CD4-positive, alpha-beta T cell (primary cell): ENCODE measurements around the gene SETBP1. TPM values are rescaled to one million over a fixed set of nuclear protein-coding genes. Genes with fewer than 3 reads are reported as not detected.

Experiments used
- ATAC-seq: fragments of 200-7000 bp; cut with Tn5 transposase; one replicate; pipeline ENCODE4 v1.10.0; 2022; ENCODE audit warnings: mild to moderate bottlenecking; ENCODE audit not compliant: poor library complexity
- CTCF ChIA-PET: fragments of 350-600 bp; sonication (Branson Sonifier 250); formaldehyde crosslinking; loops from one replicate; lab custom pipeline; 2021; ENCODE audit warnings: antibody characterized with exemption, inconsistent platforms; lab: Charles Lee
- POLR2A ChIA-PET: fragments of 350-600 bp; sonication (Branson Sonifier 250); formaldehyde crosslinking; loops from one replicate; lab custom pipeline; 2021; ENCODE audit warnings: antibody characterized with exemption, inconsistent platforms; lab: Charles Lee
- DNase-seq, 14 experiments: peaks; one replicate each; pipeline ENCODE4 v3.0.0-alpha.2; 2013 to 2020; ENCODE audit warnings: mixed read lengths in 2 of 14
- H3K27ac ChIP-seq, 2 donors: one replicate each; pipeline versions ENCODE4 v1.5.1 to v1.7.0; 2013; ENCODE audit warnings: low read length in 2 of 2, low read depth in 1 of 2, mild to moderate bottlenecking in 1 of 2
- H3K27me3 ChIP-seq, 2 experiments: 1 replicate in 1 of 2; 2 replicates in 1 of 2; pipeline versions ENCODE4 v1.6.1 to v1.7.0; 2013; ENCODE audit warnings: low read length in 2 of 2, control low read depth in 1 of 2, mild to moderate bottlenecking in 1 of 2, moderate library complexity in 1 of 2; ENCODE audit not compliant: insufficient read depth in 2 of 2, control insufficient read depth in 1 of 2
- H3K36me3 ChIP-seq: one replicate; pipeline ENCODE4 v1.6.1; 2013; ENCODE audit warnings: low read length, control low read depth; ENCODE audit not compliant: insufficient read depth
- H3K4me1 ChIP-seq: one replicate; pipeline ENCODE4 v1.6.1; 2013; ENCODE audit warnings: low read length, control low read depth; ENCODE audit not compliant: insufficient read depth
- H3K4me3 ChIP-seq: one replicate; pipeline ENCODE4 v1.5.1; 2013; ENCODE audit warnings: mild to moderate bottlenecking, low read length, moderate library complexity
- H3K9me3 ChIP-seq, 2 experiments: 1 replicate in 1 of 2; 2 replicates in 1 of 2; pipeline versions ENCODE4 v1.6.1 to v1.7.0; 2013; ENCODE audit warnings: low read length in 2 of 2, mild to moderate bottlenecking in 2 of 2, control low read depth in 1 of 2, moderate library complexity in 1 of 2; ENCODE audit not compliant: control insufficient read depth in 1 of 2, insufficient read depth in 1 of 2
- H3K27ac Mint-ChIP-seq: one replicate; pipeline ENCODE4 v1.8.0; 2020; ENCODE audit warnings: mixed read lengths
- H3K27me3 Mint-ChIP-seq: one replicate; pipeline ENCODE4 v1.8.0; 2021; ENCODE audit warnings: mixed read lengths
- H3K36me3 Mint-ChIP-seq: one replicate; pipeline ENCODE4 v1.8.0; 2021; ENCODE audit warnings: low read depth, mixed read lengths
- H3K4me1 Mint-ChIP-seq: one replicate; pipeline ENCODE4 v1.8.0; 2021; ENCODE audit warnings: low read depth, mixed read lengths
- H3K4me3 Mint-ChIP-seq: one replicate; pipeline ENCODE4 v1.8.0; 2020; ENCODE audit warnings: mild to moderate bottlenecking, mixed read lengths
- H3K9me3 Mint-ChIP-seq: one replicate; pipeline ENCODE4 v1.8.0; 2020; ENCODE audit warnings: mixed read lengths
- intact Hi-C, 2 experiments: fragments of 100-400 bp; cut with DNase I in 1 of 2; cut with micrococcal nuclease in 1 of 2; formaldehyde crosslinking; loops; one replicate each; pipeline versions ENCODE4 v1.15.1 to v1.9.0; 2023 to 2025; cut with DNase I, micrococcal nuclease
- total RNA-seq, 174 experiments: library from RNA in 2 of 174; stranded (reverse) in 2 of 174; gene quantifications; one replicate each; pipeline ENCODE4 v1.2.3 and lab custom pipeline; 2021 to 2026
- TF ChIP-seq, protein P1 (sequence below): fragments of 200-600 bp; IDR thresholded peaks from one replicate; pipeline ENCODE4 v1.8.0; 2022; ENCODE audit warnings: antibody characterized with exemption, mild to moderate bottlenecking

Gene SETBP1
- total RNA-seq, 2 experiments from 2014 or later: 0.25 to 0.41 TPM

DNA sequence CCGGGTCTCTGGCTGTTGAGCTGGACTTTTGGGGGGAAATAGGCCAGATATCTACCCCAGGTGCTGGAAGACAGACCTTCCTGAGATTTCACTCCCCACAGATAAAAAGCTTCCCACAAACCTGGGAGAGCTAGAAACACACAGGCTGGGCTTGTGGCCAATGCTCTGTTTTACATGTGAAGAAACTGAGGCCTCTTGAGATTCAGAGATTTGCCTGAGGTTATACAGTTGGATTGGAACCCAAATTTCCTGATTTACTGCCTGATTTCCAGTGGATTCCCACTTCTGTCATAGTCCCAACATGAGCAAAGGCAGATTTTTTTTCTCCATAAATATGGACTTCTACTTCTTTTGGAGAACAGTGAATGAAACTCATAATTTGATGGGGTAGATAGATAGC is 360.2 kb downstream of the SETBP1 start:
- Mint-ChIP-seq H3K36me3 (no peaks in the 10 kb centered on the region), H3K27me3 (no peaks in the 10 kb centered on the region), H3K27ac (no peak overlapping the region), H3K4me1 (no peaks in the 10 kb centered on the region), H3K9me3 (no peaks in the 10 kb centered on the region), H3K4me3 (no peak overlapping the region)
- no peak for ATAC-seq
- ChIA-PET POLR2A (no interaction called here), CTCF (no interaction called here)
- TF ChIP-seq, protein P1, sequence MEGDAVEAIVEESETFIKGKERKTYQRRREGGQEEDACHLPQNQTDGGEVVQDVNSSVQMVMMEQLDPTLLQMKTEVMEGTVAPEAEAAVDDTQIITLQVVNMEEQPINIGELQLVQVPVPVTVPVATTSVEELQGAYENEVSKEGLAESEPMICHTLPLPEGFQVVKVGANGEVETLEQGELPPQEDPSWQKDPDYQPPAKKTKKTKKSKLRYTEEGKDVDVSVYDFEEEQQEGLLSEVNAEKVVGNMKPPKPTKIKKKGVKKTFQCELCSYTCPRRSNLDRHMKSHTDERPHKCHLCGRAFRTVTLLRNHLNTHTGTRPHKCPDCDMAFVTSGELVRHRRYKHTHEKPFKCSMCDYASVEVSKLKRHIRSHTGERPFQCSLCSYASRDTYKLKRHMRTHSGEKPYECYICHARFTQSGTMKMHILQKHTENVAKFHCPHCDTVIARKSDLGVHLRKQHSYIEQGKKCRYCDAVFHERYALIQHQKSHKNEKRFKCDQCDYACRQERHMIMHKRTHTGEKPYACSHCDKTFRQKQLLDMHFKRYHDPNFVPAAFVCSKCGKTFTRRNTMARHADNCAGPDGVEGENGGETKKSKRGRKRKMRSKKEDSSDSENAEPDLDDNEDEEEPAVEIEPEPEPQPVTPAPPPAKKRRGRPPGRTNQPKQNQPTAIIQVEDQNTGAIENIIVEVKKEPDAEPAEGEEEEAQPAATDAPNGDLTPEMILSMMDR: no peak
- H3K4me3 ChIP-seq: no peak overlapping the region
- no peaks in the 10 kb centered on the region for H3K4me1 ChIP-seq
- intact Hi-C loops: no loop called here
- no peaks in the 10 kb centered on the region for H3K9me3 ChIP-seq
- H3K27me3 ChIP-seq: no peaks in the 10 kb centered on the region
- DNase-seq: no peak
- no peak overlapping the region for H3K27ac ChIP-seq
- H3K36me3 ChIP-seq: no peaks in the 10 kb centered on the region

DNA sequence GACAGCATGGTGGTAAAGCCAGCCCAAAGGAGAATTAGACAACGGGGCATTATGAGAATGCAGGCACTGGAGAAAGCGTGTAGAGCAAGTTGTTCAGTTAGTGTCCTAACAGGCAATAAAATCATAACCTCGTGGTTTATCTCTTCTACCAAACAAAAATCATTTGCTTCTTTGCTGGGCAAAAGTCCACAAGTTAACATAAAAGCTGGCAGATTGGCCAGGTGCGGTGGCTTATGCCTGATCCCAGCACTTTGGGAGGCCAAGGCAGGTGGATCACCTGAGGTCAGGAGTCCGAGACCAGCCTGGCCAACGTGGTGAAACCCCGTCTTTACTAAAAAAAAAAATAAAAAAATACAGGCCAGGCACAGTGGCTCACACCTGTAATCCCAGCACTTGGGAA is 364.1 kb downstream of the SETBP1 start:
- no peak for ATAC-seq
- no peak overlapping the region for H3K4me3 Mint-ChIP-seq
- H3K27me3 ChIP-seq: no peaks in the 10 kb centered on the region
- intact Hi-C loops: no loop called here
- no peaks in the 10 kb centered on the region for H3K4me1 ChIP-seq
- H3K36me3 Mint-ChIP-seq: no peaks in the 10 kb centered on the region
- no peak overlapping the region for H3K27ac Mint-ChIP-seq
- DNase-seq: no peak
- ChIA-PET CTCF (no interaction called here), POLR2A (no interaction called here)
- no peaks in the 10 kb centered on the region for H3K36me3 ChIP-seq
- H3K4me3 ChIP-seq: no peak overlapping the region
- no peaks in the 10 kb centered on the region for H3K9me3 ChIP-seq
- no peaks in the 10 kb centered on the region for H3K9me3 Mint-ChIP-seq
- no peak overlapping the region for H3K27ac ChIP-seq
- no peaks in the 10 kb centered on the region for H3K4me1 Mint-ChIP-seq
- TF ChIP-seq, protein P1: no peak
- H3K27me3 Mint-ChIP-seq: no peaks in the 10 kb centered on the region

DNA sequence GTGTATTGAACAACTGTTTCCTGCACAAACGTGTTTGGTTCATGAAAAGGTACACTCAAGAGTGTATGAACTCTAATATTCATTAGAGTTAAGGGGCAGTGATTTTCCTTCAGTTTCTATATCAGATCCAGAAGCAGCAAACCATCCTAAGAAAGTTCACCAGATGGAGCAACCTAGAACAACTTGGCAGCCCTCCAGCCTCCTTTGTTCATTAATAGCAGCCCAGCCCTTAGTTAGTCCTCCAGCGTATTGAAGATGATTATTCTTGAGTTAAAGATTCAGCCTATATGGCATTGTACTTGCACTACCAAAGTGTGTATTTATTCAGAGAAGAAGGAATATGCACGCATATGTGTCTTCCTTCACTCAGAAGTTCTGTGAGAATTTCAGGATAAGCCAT is 365.5 kb downstream of the SETBP1 start:
- Histone ChIP-seq H3K27me3 (no peaks in the 10 kb centered on the region), H3K4me3 (no peak overlapping the region), H3K4me1 (no peaks in the 10 kb centered on the region), H3K27ac (no peak overlapping the region), H3K36me3 (no peaks in the 10 kb centered on the region), H3K9me3 (no peaks in the 10 kb centered on the region)
- H3K9me3 Mint-ChIP-seq: no peaks in the 10 kb centered on the region
- intact Hi-C loops: no loop called here
- no peak overlapping the region for H3K4me3 Mint-ChIP-seq
- ATAC-seq (no peak), DNase-seq (no peak)
- H3K36me3 Mint-ChIP-seq: no peaks in the 10 kb centered on the region
- no peak overlapping the region for H3K27ac Mint-ChIP-seq
- H3K4me1 Mint-ChIP-seq: no peaks in the 10 kb centered on the region
- ChIA-PET POLR2A (no interaction called here), CTCF (no interaction called here)
- H3K27me3 Mint-ChIP-seq: no peaks in the 10 kb centered on the region
- TF ChIP-seq, protein P1: no peak
